Large intestine (tissue), 3 donors: ENCODE results near the gene BIN1. TPM values are rescaled to one million over a fixed set of nuclear protein-coding genes. Genes with fewer than 3 reads are reported as not detected.

ENCODE experiments used
- DNase-seq, 2 donors: peaks; one replicate each; pipeline versions ENCODE4 v3.0.0 to v3.0.0-alpha.2; 2013
- H3K27ac ChIP-seq: one replicate; pipeline ENCODE4 v1.5.1; 2013; ENCODE audit warnings: low read length
- H3K27me3 ChIP-seq: 2 replicates; pipeline ENCODE4 v1.6.1; 2013; ENCODE audit warnings: low read length; ENCODE audit not compliant: control insufficient read depth, insufficient read depth
- H3K36me3 ChIP-seq: 2 replicates; pipeline ENCODE4 v1.6.1; 2013; ENCODE audit warnings: low read length; ENCODE audit not compliant: control insufficient read depth, insufficient read depth
- H3K4me1 ChIP-seq: one replicate; pipeline ENCODE4 v1.6.1; 2013; ENCODE audit warnings: low read length; ENCODE audit not compliant: control insufficient read depth, insufficient read depth
- H3K4me3 ChIP-seq: one replicate; pipeline ENCODE4 v1.5.1; 2013; ENCODE audit warnings: low read length
- H3K9me3 ChIP-seq: one replicate; pipeline ENCODE4 v1.6.1; 2013; ENCODE audit warnings: mild to moderate bottlenecking, low read depth, low read length, moderate library complexity; ENCODE audit not compliant: control insufficient read depth
- WGBS: methylation state at CpG from one replicate; pipeline ENCODE4 v1.1.5; 2013; ENCODE audit warnings: low lambda C conversion rate; ENCODE audit not compliant: insufficient coverage; 5-methylcytosine and 5-hydroxymethylcytosine counted together
- polyA plus RNA-seq: library from polyadenylated mRNA; unstranded; fragments of 120-200 nt; gene quantifications from one replicate; pipeline ENCODE4 v1.2.1, GENCODE V29; 2013

BIN1 gene
- polyA plus RNA-seq, 1 donor = 50.0 TPM

DNA sequence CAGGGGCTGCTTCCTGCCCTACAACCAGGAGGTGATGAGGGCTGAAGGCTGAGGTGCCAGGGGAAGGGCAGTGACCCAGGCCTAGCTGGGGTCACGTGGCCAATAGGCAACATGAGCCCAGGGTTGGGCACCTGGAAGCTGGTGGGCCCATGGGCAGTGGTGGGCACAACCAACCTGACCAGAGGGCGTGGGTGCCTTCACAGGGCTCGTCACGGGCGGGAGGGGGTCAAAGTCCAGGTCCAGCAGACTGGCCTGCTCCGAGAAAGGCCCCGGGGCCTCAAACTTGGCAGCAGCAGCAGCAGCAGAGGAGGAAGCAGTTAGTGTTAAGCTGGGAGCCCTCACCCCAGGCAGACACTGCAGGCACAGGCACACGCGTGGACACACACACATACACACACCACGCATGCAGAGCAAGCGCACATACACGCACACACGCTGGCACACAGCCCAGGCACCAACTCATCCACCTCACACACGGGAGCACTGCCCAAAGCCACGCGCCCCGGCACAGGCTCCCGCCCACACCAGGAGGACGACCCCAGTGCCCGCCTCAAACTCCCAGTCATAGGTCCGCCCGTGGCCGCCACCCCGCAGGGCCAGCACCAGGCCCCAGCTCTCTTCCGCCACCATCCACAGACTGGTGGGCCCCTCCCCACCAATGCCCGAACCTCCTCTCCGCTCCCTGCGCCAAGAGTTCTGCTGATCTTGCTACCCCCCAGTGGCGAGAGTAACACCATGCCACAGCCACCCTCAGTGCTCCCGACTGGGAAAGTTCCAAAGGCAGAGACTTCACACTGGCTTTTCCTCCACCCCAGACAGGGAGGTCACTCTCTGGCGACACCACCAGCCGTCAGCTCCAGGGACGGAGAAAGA lies 53.0 kb downstream of the BIN1 start:
- H3K27me3 ChIP-seq = no peaks in the 10 kb centered on the region
- H3K9me3 ChIP-seq = no peaks in the 10 kb centered on the region
- peaks cover 19% of the 10 kb centered on the region for H3K4me1 ChIP-seq
- peaks cover 38% of the 10 kb centered on the region for H3K36me3 ChIP-seq
- no peak overlapping the region for H3K4me3 ChIP-seq
- peak overlapping the region; percentile 29 for H3K27ac ChIP-seq
- no CpG with 5 or more reads among the region's 33 CpGs for WGBS
- DNase-seq = peak; percentile 62 to 81

DNA sequence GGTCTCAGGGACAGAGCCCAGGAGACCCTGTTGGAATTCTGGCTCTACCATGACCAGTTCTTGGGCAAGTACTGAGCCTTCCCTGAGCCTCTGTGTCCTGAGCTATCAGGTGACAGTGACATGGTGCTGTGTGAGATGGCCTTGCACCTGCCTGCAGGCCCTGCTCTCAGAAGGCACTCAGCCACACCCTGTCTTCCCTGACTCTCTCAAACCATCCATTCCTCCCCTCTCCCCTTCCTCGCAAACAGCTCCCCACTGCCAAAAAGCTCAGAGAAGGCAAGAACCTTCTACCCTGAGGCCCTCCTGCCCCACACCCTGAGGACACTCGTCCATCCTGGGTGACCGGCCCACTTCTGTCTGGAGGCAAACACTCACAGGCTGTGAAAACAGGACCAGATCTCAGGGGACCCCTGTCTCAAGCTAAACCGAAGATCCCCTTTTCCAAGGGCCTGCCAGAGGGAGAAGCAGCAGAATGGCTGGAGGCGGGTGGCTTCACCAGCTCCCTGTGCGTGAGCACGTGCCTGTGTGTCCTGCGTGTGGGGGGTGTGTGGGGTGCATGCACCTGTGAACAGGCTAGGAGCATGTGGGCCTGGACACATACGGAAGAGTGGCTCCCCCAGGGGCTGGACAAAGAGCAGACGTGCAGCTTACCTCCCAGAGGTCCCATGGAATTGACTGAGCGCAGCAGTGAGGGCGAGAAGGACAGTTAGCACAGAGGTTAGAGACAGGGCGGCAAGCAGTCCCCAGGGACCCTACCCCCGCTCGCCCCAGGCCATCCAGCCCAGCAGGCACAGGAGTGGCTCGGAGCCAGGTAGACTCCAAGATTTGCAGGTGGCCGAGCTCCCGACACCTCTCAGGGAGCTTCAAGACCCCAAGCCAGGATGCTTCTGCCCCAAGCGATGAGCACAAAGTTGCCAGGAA lies 53.9 kb downstream of the BIN1 start:
- no peak for DNase-seq
- H3K27ac ChIP-seq = peak overlapping the region; percentile 20
- peaks cover 38% of the 10 kb centered on the region for H3K36me3 ChIP-seq
- H3K4me3 ChIP-seq = no peak overlapping the region
- peaks cover 19% of the 10 kb centered on the region for H3K4me1 ChIP-seq
- H3K9me3 ChIP-seq = peaks cover 1% of the 10 kb centered on the region
- no peaks in the 10 kb centered on the region for H3K27me3 ChIP-seq
- no CpG with 5 or more reads among the region's 19 CpGs for WGBS

DNA sequence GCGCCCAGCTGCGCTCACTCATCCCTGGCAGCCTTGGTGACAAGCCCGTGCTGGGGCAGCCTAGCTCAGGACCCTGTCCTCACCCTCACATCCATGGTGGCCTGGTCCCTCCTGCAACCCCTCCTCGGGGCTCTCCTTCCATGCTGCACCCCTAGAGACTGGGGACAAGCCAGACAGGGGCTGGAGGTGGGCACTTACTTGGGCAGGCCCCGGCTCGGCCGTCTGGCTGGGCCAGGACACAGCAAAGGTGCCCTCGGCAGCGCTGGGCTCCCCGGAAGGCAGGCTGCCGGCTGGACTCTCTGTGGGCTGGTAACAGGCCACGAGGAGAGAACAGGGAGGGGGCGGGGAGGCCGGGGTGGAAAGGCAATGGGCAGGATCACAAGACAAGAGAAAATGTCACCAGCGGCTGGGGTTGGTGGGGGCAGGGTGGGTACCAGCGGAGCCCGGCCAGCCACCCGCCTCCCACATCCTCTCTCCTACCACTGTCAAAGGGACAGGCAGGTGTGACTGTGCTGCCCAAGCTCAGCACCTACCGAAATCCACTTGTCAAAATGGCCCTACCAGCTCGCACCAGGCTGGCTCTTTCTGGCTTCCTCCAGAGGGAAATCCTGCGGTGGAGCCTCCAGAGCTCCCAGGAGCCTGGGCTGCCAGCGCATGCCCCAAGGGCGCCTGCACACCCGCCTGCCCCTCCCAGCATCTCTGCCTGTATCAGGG lies 54.7 kb downstream of the BIN1 start:
- Histone ChIP-seq H3K27ac (no peak overlapping the region), H3K9me3 (peaks cover 2% of the 10 kb centered on the region), H3K4me3 (no peak overlapping the region), H3K36me3 (peaks cover 34% of the 10 kb centered on the region), H3K27me3 (no peaks in the 10 kb centered on the region), H3K4me1 (peaks cover 19% of the 10 kb centered on the region)
- no CpG with 5 or more reads among the region's 24 CpGs for WGBS
- DNase-seq = no peak

DNA sequence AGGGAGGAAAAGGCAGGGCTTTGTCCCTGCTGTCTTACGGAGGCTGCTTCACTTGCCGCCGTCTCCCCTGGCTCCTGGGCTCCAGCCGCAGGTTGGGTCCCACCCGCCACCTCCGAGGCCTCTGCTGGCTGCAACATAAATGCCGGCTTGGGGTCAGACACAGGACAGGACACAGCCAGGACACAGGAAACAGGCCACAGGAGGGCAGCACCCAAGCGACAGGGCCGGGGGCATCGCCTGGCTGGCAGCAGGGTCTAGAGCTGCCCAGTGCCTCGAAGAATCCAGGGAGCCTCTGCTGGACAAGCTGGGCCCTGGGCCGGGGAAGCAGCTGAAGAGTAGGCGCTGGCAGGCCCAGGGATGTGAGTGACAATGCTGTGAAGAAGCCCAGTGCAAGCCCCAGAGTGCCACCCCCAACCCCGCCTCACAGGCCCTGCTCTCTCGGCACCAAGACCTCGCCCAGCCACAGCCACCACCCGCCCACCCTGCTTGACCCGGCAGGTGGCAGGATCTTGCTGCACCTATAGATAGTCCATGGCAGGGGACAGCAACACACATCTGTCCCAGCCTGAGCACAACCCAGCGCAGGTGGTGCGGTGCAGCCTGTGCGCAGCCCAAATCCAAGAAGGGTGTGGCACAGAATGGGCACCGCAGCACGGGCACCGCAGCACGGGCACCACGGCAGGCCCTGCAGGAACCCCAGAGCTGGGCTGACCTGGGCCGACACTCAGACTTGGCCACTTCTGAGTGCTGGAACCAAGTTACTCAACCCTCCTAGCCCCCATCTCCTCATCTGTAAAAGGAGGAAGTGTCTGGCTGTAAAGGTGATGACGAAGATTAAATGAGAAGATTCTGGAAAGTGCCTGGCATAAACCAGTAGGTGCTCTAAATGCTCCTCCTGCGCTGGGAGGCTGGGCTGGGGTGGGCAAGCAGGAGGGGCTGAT lies 55.6 kb downstream of the BIN1 start:
- Histone ChIP-seq H3K4me3 (no peak overlapping the region), H3K4me1 (peaks cover 19% of the 10 kb centered on the region), H3K36me3 (peaks cover 28% of the 10 kb centered on the region), H3K27ac (no peak overlapping the region), H3K9me3 (peaks cover 5% of the 10 kb centered on the region), H3K27me3 (no peaks in the 10 kb centered on the region)
- no peak for DNase-seq
- no CpG with 5 or more reads among the region's 29 CpGs for WGBS

- Histone ChIP-seq H3K4me3 (no peak overlapping the region), H3K27ac (no peak overlapping the region), H3K9me3 (peaks cover 12% of the 10 kb centered on the region), H3K36me3 (peaks cover 25% of the 10 kb centered on the region), H3K4me1 (peaks cover 19% of the 10 kb centered on the region), H3K27me3 (no peaks in the 10 kb centered on the region)
- WGBS = no CpG with 5 or more reads among the region's 14 CpGs
- DNase-seq = no peak
These were observed 56.2 kb downstream of the BIN1 start for GRCh38 chr2:127050803-127051115.

DNA sequence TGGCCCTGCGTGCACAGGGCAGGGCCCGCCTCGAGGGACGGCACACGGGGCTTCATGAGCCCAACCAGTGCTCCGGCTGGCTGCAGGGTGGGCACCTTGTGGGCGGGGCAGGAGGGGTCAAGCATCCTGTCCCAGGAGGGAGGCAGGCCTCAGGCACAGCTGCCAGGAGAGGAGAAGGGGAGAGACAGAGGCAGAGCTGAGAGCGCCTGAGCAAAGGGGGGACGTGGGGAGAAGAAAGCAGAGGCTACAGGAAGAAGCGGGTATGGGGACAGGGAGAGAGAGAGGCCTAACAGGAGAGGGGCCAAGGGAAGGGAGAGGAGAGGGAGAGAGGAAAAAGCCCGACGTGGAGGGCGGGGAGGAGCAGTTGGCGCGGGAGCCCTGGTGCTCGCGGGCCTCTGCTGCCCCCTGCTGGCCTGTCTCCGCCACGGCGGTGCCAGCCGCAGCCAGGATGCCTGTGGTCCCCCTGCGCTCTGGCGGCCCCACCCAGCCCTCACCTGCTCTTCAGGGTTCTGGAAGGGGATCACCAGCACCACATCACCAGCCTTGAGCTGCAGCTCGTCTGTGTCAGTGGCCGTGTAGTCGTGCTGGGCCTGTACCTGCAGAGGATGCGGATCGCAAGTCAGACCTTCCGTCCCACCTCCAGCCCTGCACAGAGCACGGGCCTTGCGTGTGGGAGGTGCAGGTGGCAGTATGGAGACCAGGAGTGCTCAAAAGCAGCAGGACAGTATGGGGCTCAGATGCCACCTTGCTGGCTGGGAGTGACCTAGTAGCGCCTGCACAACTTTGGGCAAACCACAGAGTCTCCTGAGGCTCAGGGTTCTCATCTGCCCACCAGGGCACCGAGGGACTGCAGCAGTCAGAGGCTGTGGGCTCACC lies 56.8 kb downstream of the BIN1 start:
- H3K27ac ChIP-seq = no peak overlapping the region
- H3K27me3 ChIP-seq = no peaks in the 10 kb centered on the region
- DNase-seq = peak; percentile 58 to 64
- H3K36me3 ChIP-seq = peaks cover 25% of the 10 kb centered on the region
- peaks cover 14% of the 10 kb centered on the region for H3K9me3 ChIP-seq
- 52% methylated on average over 3 of the region's 33 CpGs for WGBS
- H3K4me3 ChIP-seq = no peak overlapping the region
- peaks cover 19% of the 10 kb centered on the region for H3K4me1 ChIP-seq

- DNase-seq = no peak
- Histone ChIP-seq H3K36me3 (peaks cover 25% of the 10 kb centered on the region), H3K27ac (no peak overlapping the region), H3K4me1 (peaks cover 10% of the 10 kb centered on the region), H3K4me3 (no peak overlapping the region), H3K9me3 (peaks cover 14% of the 10 kb centered on the region), H3K27me3 (no peaks in the 10 kb centered on the region)
- no CpG with 5 or more reads among the region's 15 CpGs for WGBS
These were observed 57.7 kb downstream of the BIN1 start for GRCh38 chr2:127048969-127049897.

DNA sequence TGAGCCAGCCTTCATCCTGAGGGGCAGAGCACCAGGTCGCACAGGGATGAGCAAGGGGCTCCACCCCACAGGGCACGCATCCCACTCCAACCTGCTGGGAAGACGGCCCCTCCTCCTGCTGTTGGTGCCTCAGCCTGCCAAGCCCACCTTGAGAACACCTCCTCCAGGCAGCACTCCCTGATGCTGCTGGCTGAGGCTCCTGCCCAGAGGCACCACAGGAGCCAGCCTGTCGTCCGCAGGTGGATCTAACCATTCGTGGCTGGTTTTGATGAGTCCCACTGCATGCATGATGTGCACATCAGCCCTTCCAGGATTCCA lies 58.4 kb downstream of the BIN1 start:
- Histone ChIP-seq H3K27ac (no peak overlapping the region), H3K36me3 (peaks cover 25% of the 10 kb centered on the region), H3K27me3 (no peaks in the 10 kb centered on the region), H3K4me1 (peaks cover 4% of the 10 kb centered on the region), H3K4me3 (no peak overlapping the region), H3K9me3 (peaks cover 21% of the 10 kb centered on the region)
- DNase-seq = no peak
- no CpG with 5 or more reads among the region's 6 CpGs for WGBS
